GM12872 (cell line): ENCODE results near the gene DOCK2.

Source experiments
- CTCF ChIP-seq: IDR thresholded peaks from 3 replicates; pipeline ENCODE4 v1.5.1; 2011; ENCODE audit warnings: low read depth, mild to moderate bottlenecking, low read length, moderate library complexity; ENCODE audit not compliant: insufficient read depth

DOCK2 gene

DNA sequence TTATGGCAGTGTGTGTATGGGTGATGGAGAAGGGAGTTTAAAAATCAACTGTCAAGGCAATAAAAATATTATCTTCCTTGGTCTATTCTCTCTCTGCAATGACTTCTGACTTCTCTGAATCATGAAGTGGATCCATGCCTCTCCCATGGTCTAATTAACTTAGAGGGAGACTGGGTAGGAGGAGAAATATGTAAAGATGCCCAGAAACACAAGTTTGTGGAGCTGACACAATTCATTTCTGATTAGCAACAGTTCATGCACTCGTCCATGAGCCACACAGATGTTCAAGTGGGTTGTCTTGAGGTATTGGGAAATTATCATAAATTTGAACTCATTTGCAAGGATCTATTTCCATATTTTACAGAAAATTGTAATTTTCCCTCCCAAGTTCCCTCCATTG, 305.1 kb downstream of the DOCK2 start:
- no peak for TF ChIP-seq CTCF

GRCh38 chr5:169943026-169943425, 306.0 kb downstream of the DOCK2 start:
- TF ChIP-seq CTCF: no peak

DNA sequence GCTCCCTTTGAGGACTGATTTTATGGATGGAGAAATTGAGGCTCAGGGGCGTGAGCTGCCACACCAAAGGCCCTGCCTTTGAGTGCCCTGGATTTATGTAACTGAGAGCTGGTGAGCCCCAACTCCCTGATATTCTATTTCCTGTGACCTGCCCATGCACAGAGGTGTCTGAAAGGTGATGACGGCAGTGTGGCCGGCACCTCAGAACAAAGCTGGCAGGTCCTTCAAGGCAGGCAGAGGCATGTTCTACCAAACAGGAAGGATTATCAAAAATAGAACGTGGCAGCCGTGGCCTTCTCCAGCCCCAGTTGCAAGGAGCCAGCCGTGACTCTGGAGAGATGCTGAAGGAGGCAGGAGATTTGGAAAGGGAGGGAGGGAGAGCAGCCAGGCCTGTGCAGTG, 307.0 kb downstream of the DOCK2 start:
- TF ChIP-seq CTCF: no peak

- no peak for TF ChIP-seq CTCF
Measured at GRCh38 chr5:169944922-169945680, 308.0 kb downstream of the DOCK2 start.

DNA sequence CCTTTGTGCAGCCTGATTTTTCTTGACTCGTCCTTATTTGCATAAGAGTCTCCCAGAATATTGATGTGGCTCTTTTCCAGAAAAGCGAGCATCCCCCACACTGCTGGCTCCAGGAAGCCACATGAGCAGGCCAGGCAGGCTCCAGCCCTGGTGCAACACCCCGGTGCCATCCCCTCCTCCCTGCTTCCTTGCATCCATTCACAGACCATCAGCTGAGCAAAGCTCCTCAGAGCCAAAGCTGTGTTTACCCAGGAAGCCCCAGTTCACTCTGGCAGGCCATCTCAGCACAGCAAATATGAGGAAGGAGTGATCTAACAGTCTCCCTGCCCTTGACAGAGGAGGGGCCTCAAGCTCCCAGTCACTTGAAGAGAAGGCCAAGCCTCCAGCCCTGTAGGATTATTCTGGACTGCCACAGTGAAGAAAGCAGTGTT, 308.8 kb downstream of the DOCK2 start:
- TF ChIP-seq CTCF: no peak

DNA sequence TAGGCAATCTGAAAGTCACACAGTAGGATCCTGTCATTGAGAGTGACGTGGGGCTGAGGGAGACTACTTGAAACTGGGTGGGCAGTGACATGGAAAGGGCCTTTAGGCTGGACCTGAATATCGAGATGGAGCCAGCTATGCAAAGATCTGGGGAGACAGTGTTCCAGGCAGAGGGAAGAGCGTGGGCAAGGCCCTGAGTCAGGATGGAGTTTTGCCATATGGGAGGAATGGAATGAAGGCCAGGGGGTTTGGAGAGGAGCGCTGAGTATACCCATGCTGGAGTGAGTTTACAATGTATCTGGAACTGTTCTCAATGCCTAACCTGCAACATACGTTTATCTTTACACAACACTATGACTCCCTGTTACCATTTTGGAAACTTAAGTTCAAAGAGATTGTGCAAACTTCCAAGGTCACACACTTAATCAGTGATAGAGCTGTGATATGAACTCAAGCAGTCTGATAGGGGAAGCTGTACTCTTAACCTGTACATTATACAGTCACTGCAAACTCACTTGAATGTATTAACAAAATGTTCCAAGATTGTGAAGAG, 309.7 kb downstream of the DOCK2 start:
- TF ChIP-seq CTCF: no peak

- no peak for TF ChIP-seq CTCF
Measured at GRCh38 chr5:169950333-169950732, 313.3 kb downstream of the DOCK2 start.
